Ovary (tissue), 9 donors: Measurements from ENCODE around the gene ADGRB2. TPM values are rescaled to one million over a fixed set of nuclear protein-coding genes. Genes with fewer than 3 reads are reported as not detected.

Source experiments
- DNase-seq, 5 donors: peaks; one replicate each; pipeline ENCODE4 v3.0.0-alpha.2; 2019 to 2020
- H3K27ac ChIP-seq, 2 donors: fragments of 200-600 bp; one replicate each; pipeline versions ENCODE4 v1.5.1 to v1.8.0; 2019 to 2022
- H3K27me3 ChIP-seq: fragments of 200-600 bp; one replicate; pipeline ENCODE4 v1.8.0; 2022
- H3K36me3 ChIP-seq: fragments of 200-600 bp; sonication (generic); one replicate; pipeline ENCODE4 v1.5.1; 2019
- H3K4me1 ChIP-seq: one replicate; pipeline ENCODE4 v1.8.1; 2013; ENCODE audit warnings: mild to moderate bottlenecking, moderate library complexity; ENCODE audit not compliant: insufficient read depth
- H3K4me3 ChIP-seq: fragments of 200-600 bp; sonication (generic); one replicate; pipeline ENCODE4 v1.5.1; 2017
- H3K9me3 ChIP-seq, 2 donors: fragments of 200-600 bp in 1 of 2; sonication (generic) in 1 of 2; one replicate each; pipeline versions ENCODE4 v1.5.1 to v1.8.1; 2013 to 2019; ENCODE audit warnings: mild to moderate bottlenecking in 1 of 2, moderate library complexity in 1 of 2
- CTCF ChIP-seq, 3 donors: fragments of 450-650 bp in 2 of 3; fragments of 200-600 bp in 1 of 3; IDR thresholded peaks; one replicate each; pipeline versions ENCODE4 v1.5.1 to v1.8.0; 2016 to 2022; ENCODE audit warnings: antibody characterized with exemption in 3 of 3, mild to moderate bottlenecking in 1 of 3
- EP300 ChIP-seq: sonication (generic); formaldehyde crosslinking; IDR thresholded peaks from one replicate; pipeline ENCODE4 v1.6.1; 2017; ENCODE audit warnings: antibody characterized with exemption
- POLR2A ChIP-seq: fragments of 450-650 bp; IDR thresholded peaks from one replicate; pipeline ENCODE4 v1.6.1; 2017; ENCODE audit warnings: antibody characterized with exemption, mild to moderate bottlenecking, moderate library complexity
- whole genome bisulfite sequencing, 3 donors: extraction: QIAGEN DNeasy Blood & Tissue Kit in 1 of 3; methylation state at CpG; one replicate each; pipeline versions ENCODE4 v1.1.5 to v1.1.7; 2013 to 2017; 5-methylcytosine and 5-hydroxymethylcytosine counted together
- intact Hi-C, 4 donors: fragments of 100-400 bp; cut with DNase I; formaldehyde crosslinking; loops; one replicate each; pipeline versions ENCODE4 v1.11.0 to v1.15.1; 2022 to 2023
- polyA plus RNA-seq, 2 donors: library from polyadenylated mRNA; stranded (reverse); fragments of 200-250 nt in 1 of 2; fragments of 350-450 nt in 1 of 2; fragmentation: Illumina TruSeq in 1 of 2; extraction: RNeasy Lipid Tissue Mini Kit (QIAGEN cat#74804) in 1 of 2; gene quantifications; one replicate each; pipeline ENCODE4 v1.2.3, GENCODE V29; 2013 to 2014
- total RNA-seq, 7 donors: library from RNA; depleted of rRNA in 2 of 7; stranded (reverse); fragments of >200 nt in 2 of 7; fragmentation: NEBNext Ultra II Directional in 3 of 7; extraction: Animal tissue kit (Norgen Biotek cat#: 25700) in 3 of 7; gene quantifications; one replicate each; pipeline versions ENCODE4 v1.1.0 to v1.2.4, GENCODE V29; 2016 to 2023
- donor health status: DM: no; HTN: no; CAD: no; lungs with moderate emphysema.
- donor health status: DM: no; HTN: no; CAD: no.
- donor health status: Bipolar disorder and iron deficiency.
- donor health status: DM: yes; HTN: yes; CAD: no.
- donor health status: DM: no; HTN: no; CAD: no.
- donor health status: DM: yes; HTN: yes; CAD: no.

The ADGRB2 gene
- total and polyA plus RNA-seq, 9 donors = 0.30 to 7.2 (median 1.6) TPM

GRCh38 chr1:31725777-31726535 is 38.2 kb downstream of the ADGRB2 start:
- H3K27ac ChIP-seq = no peak overlapping the region
- TF ChIP-seq CTCF (IDR thresholded peaks at IDR 0.05) = no peak
- TF ChIP-seq POLR2A = no peak
- TF ChIP-seq EP300 = no peak
- no peak overlapping the region for H3K4me3 ChIP-seq
- DNase-seq = no peak
- no peaks in the 10 kb centered on the region for H3K4me1 ChIP-seq
- intact Hi-C loops = no loop called here
- H3K36me3 ChIP-seq = no peaks in the 10 kb centered on the region
- H3K9me3 ChIP-seq = no peaks in the 10 kb centered on the region
- WGBS, 3 donors = 68 to 73% (median 69%) methylated on average over 11 to 12 of the region's 12 CpGs
- H3K27me3 ChIP-seq = no peaks in the 10 kb centered on the region

GRCh38 chr1:31725134-31725533 is 39.0 kb downstream of the ADGRB2 start:
- no peaks in the 10 kb centered on the region for H3K9me3 ChIP-seq
- no peaks in the 10 kb centered on the region for H3K27me3 ChIP-seq
- H3K4me1 ChIP-seq = no peaks in the 10 kb centered on the region
- DNase-seq = no peak
- 91 to 93% (median 91%) methylated on average over 10 of the region's 10 CpGs for WGBS, 3 donors
- no peak overlapping the region for H3K4me3 ChIP-seq
- intact Hi-C loops = no loop called here
- no peaks in the 10 kb centered on the region for H3K36me3 ChIP-seq
- H3K27ac ChIP-seq = no peak overlapping the region
- TF ChIP-seq EP300 (no peak), POLR2A (no peak), CTCF (IDR thresholded peaks at IDR 0.05) (no peak)

GRCh38 chr1:31723828-31724359 is 40.2 kb downstream of the ADGRB2 start:
- intact Hi-C loops = no loop called here
- WGBS, 3 donors = 48 to 50% (median 49%) methylated on average over 5 of the region's 5 CpGs
- H3K27ac ChIP-seq = no peak overlapping the region
- DNase-seq = peak; percentile 64 to 81 (median 77)
- TF ChIP-seq EP300 (no peak), CTCF (IDR thresholded peaks at IDR 0.05) (no peak), POLR2A (no peak)
- no peaks in the 10 kb centered on the region for H3K4me1 ChIP-seq
- no peak overlapping the region for H3K4me3 ChIP-seq
- no peaks in the 10 kb centered on the region for H3K27me3 ChIP-seq
- no peaks in the 10 kb centered on the region for H3K9me3 ChIP-seq
- no peaks in the 10 kb centered on the region for H3K36me3 ChIP-seq

- intact Hi-C loops = loop anchor here in 1 of 4 donors (5.0 kb wide), 1 partner anchor 74 kb away; no protein-coding TSS in a partner anchor
- WGBS, 3 donors = 77 to 82% (median 79%) methylated on average over 4 of the region's 4 CpGs
- TF ChIP-seq EP300 (no peak), CTCF (IDR thresholded peaks at IDR 0.05) (no peak), POLR2A (no peak)
- Histone ChIP-seq H3K36me3 (no peaks in the 10 kb centered on the region), H3K4me3 (no peak overlapping the region), H3K9me3 (no peaks in the 10 kb centered on the region), H3K4me1 (peaks cover 8% of the 10 kb centered on the region), H3K27ac (no peak overlapping the region), H3K27me3 (no peaks in the 10 kb centered on the region)
- no peak for DNase-seq
Measured at GRCh38 chr1:31718327-31718897, 45.7 kb downstream of the ADGRB2 start.
